HepG2 (cell line): ENCODE results near the gene MNX1. TPM values are rescaled to one million over a fixed set of nuclear protein-coding genes. Genes with fewer than 3 reads are reported as not detected.

Source experiments
- ATAC-seq: fragments of 200-7000 bp; cut with Tn5 transposase; 3 replicates; pipeline ENCODE4 v1.9.1; 2020; ENCODE audit warnings: mild to moderate bottlenecking, moderate library complexity
- BruUV-seq: library from RNA; stranded (reverse); fragments of 400-500 nt; replicated peaks from 2 replicates; lab custom pipeline; 2021; lab: Mats Ljungman, UMichigan
- CTCF ChIA-PET: fragments of 300-600 bp; formaldehyde crosslinking; extraction: SDS; loops from one replicate; lab custom pipeline; 2021; ENCODE audit warnings: low total read pairs, inconsistent platforms, low intra/inter-chr PET ratio; lab: Yijun Ruan, JAX
- POLR2A ChIA-PET: fragments of 350-600 bp; sonication (Branson Sonifier 250); formaldehyde crosslinking; loops from one replicate; lab custom pipeline; 2020; ENCODE audit warnings: antibody characterized with exemption, inconsistent platforms; lab: Yijun Ruan, JAX
- DNase-seq: peaks from one replicate; pipeline ENCODE4 v3.0.0-alpha.2; 2015; ENCODE audit warnings: low spot score
- FAIRE-seq: peaks from 3 replicates; lab custom pipeline; 2011; peaks lifted over from hg19 to GRCh38; lab: Jason Lieb, UNC
- H2AFZ ChIP-seq: one replicate; pipeline ENCODE4 v1.6.1; 2011; ENCODE audit warnings: low read length, inconsistent platforms
- H3K27ac ChIP-seq: fragments of 300-600 bp; 3 replicates; pipeline ENCODE4 v1.8.0; 2011; ENCODE audit warnings: mixed run types, mild to moderate bottlenecking, mixed read lengths, low read length, inconsistent platforms; ENCODE audit not compliant: insufficient read depth; ENCODE audit errors: extremely low read length
- H3K27me3 ChIP-seq, 2 experiments: fragments of 200-600 bp in 1 of 2; 2 replicates in 1 of 2; 3 replicates in 1 of 2; pipeline versions ENCODE4 v1.6.0 to v1.8.0; 2011; ENCODE audit warnings: low read length in 2 of 2, mild to moderate bottlenecking in 2 of 2, moderate library complexity in 2 of 2, inconsistent platforms in 1 of 2; ENCODE audit not compliant: insufficient read depth in 2 of 2, control insufficient read depth in 1 of 2
- H3K36me3 ChIP-seq, 2 experiments: fragments of 200-600 bp in 1 of 2; replicated peaks in 1 of 2; 2 replicates in 1 of 2; 3 replicates in 1 of 2; pipeline versions ENCODE4 v1.5.1 to v1.8.0; 2011; ENCODE audit warnings: low read length in 2 of 2, inconsistent platforms in 1 of 2; ENCODE audit not compliant: insufficient read depth in 2 of 2, control insufficient read depth in 1 of 2
- H3K4me1 ChIP-seq: 2 replicates; pipeline ENCODE4 v1.5.1; 2012; ENCODE audit warnings: low read length, inconsistent platforms; ENCODE audit not compliant: insufficient read depth
- H3K4me2 ChIP-seq: 2 replicates; pipeline ENCODE4 v1.6.0; 2011; ENCODE audit warnings: low read depth, low read length, inconsistent platforms
- H3K4me3 ChIP-seq, 3 experiments: fragments of 200-600 bp in 1 of 3; sonication (generic), shearing (Covaris generic) in 1 of 3; replicated peaks in 1 of 3; 2 replicates each; pipeline ENCODE4 v1.5.1; 2011 to 2016; ENCODE audit warnings: low read length in 3 of 3, inconsistent platforms in 2 of 3, low read depth in 2 of 3, mild to moderate bottlenecking in 2 of 3, control low read depth in 1 of 3, mixed read lengths in 1 of 3; ENCODE audit not compliant: insufficient read depth in 1 of 3
- H3K79me2 ChIP-seq: one replicate; pipeline ENCODE4 v1.6.1; 2011; ENCODE audit warnings: low read length, inconsistent platforms; ENCODE audit not compliant: insufficient read depth
- H3K9ac ChIP-seq: 2 replicates; pipeline ENCODE4 v1.6.0; 2011; ENCODE audit warnings: mild to moderate bottlenecking, low read depth, low read length, inconsistent platforms; ENCODE audit not compliant: insufficient read depth
- H3K9me3 ChIP-seq: 2 replicates; pipeline ENCODE4 v1.5.1; 2012; ENCODE audit warnings: mild to moderate bottlenecking, low read length
- H4K20me1 ChIP-seq: 2 replicates; pipeline ENCODE4 v1.6.0; 2011; ENCODE audit warnings: inconsistent platforms, mild to moderate bottlenecking, low read length, moderate library complexity; ENCODE audit not compliant: insufficient read depth
- ADNP ChIP-seq: sonication (generic); formaldehyde crosslinking; IDR thresholded peaks from 2 replicates; pipeline ENCODE4 v1.4.0; 2020; ENCODE audit warnings: missing genetic modification reagents
- CHCHD3 ChIP-seq: sonication (generic); formaldehyde crosslinking; IDR thresholded peaks from 2 replicates; pipeline ENCODE4 v1.8.0; 2022; ENCODE audit warnings: mild to moderate bottlenecking, missing genetic modification reagents, moderate library complexity
- KMT2B ChIP-seq: IDR thresholded peaks from 2 replicates; pipeline ENCODE4 v1.6.1; 2016; ENCODE audit warnings: missing genetic modification reagents, missing compliant biosample characterization
- MAZ ChIP-seq, 2 experiments: sonication (generic) in 1 of 2; formaldehyde crosslinking in 1 of 2; IDR thresholded peaks; 2 replicates each; pipeline versions ENCODE4 v1.5.0 to v1.6.1; 2012 to 2020; ENCODE audit warnings: low read depth in 2 of 2, mild to moderate bottlenecking in 2 of 2, borderline replicate concordance in 1 of 2, improper control_type of control experiment in 1 of 2, low read length in 1 of 2, missing genetic modification reagents in 1 of 2, moderate library complexity in 1 of 2
- MED1 ChIP-seq: sonication (generic); formaldehyde crosslinking; IDR thresholded peaks from 2 replicates; pipeline ENCODE4 v1.4.0; 2020; ENCODE audit warnings: missing genetic modification reagents
- TOE1 ChIP-seq: sonication (generic); formaldehyde crosslinking; IDR thresholded peaks from 2 replicates; pipeline ENCODE4 v1.4.0; 2020; ENCODE audit warnings: mild to moderate bottlenecking, missing genetic modification reagents
- ZBTB1 ChIP-seq: sonication (generic); formaldehyde crosslinking; IDR thresholded peaks from 2 replicates; pipeline ENCODE4 v1.4.0; 2020; ENCODE audit warnings: missing genetic modification reagents, borderline replicate concordance
- ZBTB7A ChIP-seq: sonication (generic); formaldehyde crosslinking; IDR thresholded peaks from 2 replicates; pipeline ENCODE4 v1.8.0; 2022; ENCODE audit warnings: mild to moderate bottlenecking, missing genetic modification reagents
- ZIK1 ChIP-seq: sonication (generic); formaldehyde crosslinking; IDR thresholded peaks from 2 replicates; pipeline ENCODE4 v1.5.0; 2020; ENCODE audit warnings: mild to moderate bottlenecking, low read depth, missing genetic modification reagents, borderline replicate concordance
- ZNF543 ChIP-seq: sonication (generic); formaldehyde crosslinking; IDR thresholded peaks from 2 replicates; pipeline ENCODE4 v1.4.0; 2020; ENCODE audit warnings: mild to moderate bottlenecking, missing genetic modification reagents
- ZNF629 ChIP-seq: sonication (generic); formaldehyde crosslinking; conservative IDR thresholded peaks from 2 replicates; pipeline ENCODE4 v1.5.0; 2020; ENCODE audit warnings: missing genetic modification reagents
- ZNF766 ChIP-seq: sonication (generic); formaldehyde crosslinking; IDR thresholded peaks from 2 replicates; pipeline ENCODE4 v1.5.0; 2020; ENCODE audit warnings: missing genetic modification reagents, borderline replicate concordance
- ZNF790 ChIP-seq: sonication (generic); formaldehyde crosslinking; IDR thresholded peaks from 2 replicates; pipeline ENCODE4 v1.8.0; 2022; ENCODE audit warnings: missing genetic modification reagents, mild to moderate bottlenecking, borderline replicate concordance
- WGBS: methylation state at CpG from one replicate; pipeline ENCODE4 v1.1.6; 2017; ENCODE audit warnings: low lambda C conversion rate; 5-methylcytosine and 5-hydroxymethylcytosine counted together
- in situ Hi-C: cut with HindIII; loops from 2 replicates; pipeline ENCODE4 v1.10.0; 2017; ENCODE audit warnings: low pct_unique_long_range_greater_than_20kb; ENCODE audit not compliant: extremely low pct_ligation_motif_present
- intact Hi-C: fragments of 100-400 bp; cut with micrococcal nuclease; formaldehyde crosslinking; loops from one replicate; pipeline ENCODE4 v1.10.0; 2022; ENCODE audit not compliant: unreplicated experiment
- polyA plus RNA-seq, 8 experiments: library from polyadenylated mRNA; depleted of rRNA in 3 of 8; stranded (reverse) in 7 of 8; unstranded in 1 of 8; fragments of >200 nt; fragmentation: Illumina TruSeq in 4 of 8; extraction: Trizol in 4 of 8; gene quantifications; 2 replicates each; pipeline versions ENCODE4 v1.2.1 to v1.2.3, GENCODE V29; 2011 to 2016; ENCODE audit warnings: low read depth in 4 of 8, missing spikeins in 1 of 8, mixed read lengths in 1 of 8; ENCODE audit not compliant: insufficient read depth in 1 of 8
- total RNA-seq, 5 experiments: library from RNA; depleted of rRNA; stranded (reverse); fragments of >200 nt; fragmentation: Illumina TruSeq; extraction: Trizol; gene quantifications; 2 replicates each; pipeline ENCODE4 v1.2.3, GENCODE V29; 2016; ENCODE audit warnings: low read depth in 1 of 5
- TF ChIP-seq, protein P1 (sequence below): sonication (generic); formaldehyde crosslinking; IDR thresholded peaks from 2 replicates; pipeline ENCODE4 v1.5.1; 2020; ENCODE audit warnings: mild to moderate bottlenecking, missing genetic modification reagents

The MNX1 gene
- total and polyA plus RNA-seq, 2 of the 13 experiments (the other 11 are each of a cell fraction or from before 2014, with no cell fraction given) = 0.94 to 6.1 TPM

DNA sequence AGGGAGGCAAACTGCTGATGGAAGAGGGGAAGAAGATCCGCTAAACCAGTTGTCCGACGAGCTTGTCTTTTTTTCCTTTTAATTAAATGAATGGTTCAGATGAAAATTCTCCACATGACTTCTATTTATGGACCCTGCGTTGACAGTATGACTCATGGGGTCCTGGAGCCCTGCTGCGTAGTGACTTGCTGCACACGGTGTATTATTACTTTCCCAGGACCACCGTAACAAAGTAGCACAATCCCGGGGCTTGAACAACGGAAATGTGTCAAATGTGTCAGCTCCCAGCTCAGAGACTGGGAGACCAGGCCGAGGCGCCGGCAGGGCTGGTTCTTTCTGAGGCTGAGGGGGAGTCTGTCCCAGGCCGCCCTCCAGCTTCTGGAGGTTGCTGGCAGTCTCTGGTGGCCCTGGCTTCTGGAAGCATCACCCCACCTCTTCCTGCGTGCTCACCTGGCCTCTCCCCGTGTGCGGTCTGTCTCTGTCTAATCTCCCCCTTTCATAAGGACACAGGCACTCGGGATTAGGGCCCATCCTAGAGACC, 33.8 kb upstream of the MNX1 start:
- peaks cover 13 to 85% of the 10 kb centered on the region in 2 experiments for H3K27me3 ChIP-seq
- H3K4me1 ChIP-seq = peaks cover 20% of the 10 kb centered on the region
- no peak overlapping the region for H3K27ac ChIP-seq
- no peak overlapping the region for H3K4me2 ChIP-seq
- CTCF ChIA-PET = no interaction called here
- POLR2A ChIA-PET = no interaction called here
- no TSS peak for BruUV-seq
- FAIRE-seq = no peak
- 56% methylated on average over 17 of the region's 17 CpGs for WGBS
- no peak overlapping the region for H2AFZ ChIP-seq
- H4K20me1 ChIP-seq = no peaks in the 10 kb centered on the region
- H3K9ac ChIP-seq = no peak overlapping the region
- no peaks in the 10 kb centered on the region for H3K36me3 ChIP-seq
- no peak overlapping the region for H3K4me3 ChIP-seq
- no peaks in the 10 kb centered on the region for H3K9me3 ChIP-seq
- TF ChIP-seq MAZ (IDR thresholded peaks at IDR 0.05; ENCODE audit: borderline replicate concordance, low read depth, low read length) = no peak
- TF ChIP-seq MAZ (CRISPR knock-in tag; IDR thresholded peaks at IDR 0.05; ENCODE audit: low read depth) = no peak
- TF ChIP-seq TOE1 (CRISPR knock-in tag) = no peak
- no peak for TF ChIP-seq ADNP (CRISPR knock-in tag)
- TF ChIP-seq ZBTB7A = no peak
- no peak for TF ChIP-seq ZNF629 (CRISPR knock-in tag)
- no peak for TF ChIP-seq MED1 (CRISPR knock-in tag)
- TF ChIP-seq ZNF766 (CRISPR knock-in tag) = no peak
- TF ChIP-seq ZNF790 (CRISPR knock-in tag) = no peak
- TF ChIP-seq ZIK1 (CRISPR knock-in tag) = no peak
- no peak for TF ChIP-seq ZBTB1 (CRISPR knock-in tag)
- no peak for TF ChIP-seq CHCHD3 (CRISPR knock-in tag)
- TF ChIP-seq ZNF543 (CRISPR knock-in tag) = no peak
- no peak for TF ChIP-seq KMT2B
- TF ChIP-seq, protein P1, sequence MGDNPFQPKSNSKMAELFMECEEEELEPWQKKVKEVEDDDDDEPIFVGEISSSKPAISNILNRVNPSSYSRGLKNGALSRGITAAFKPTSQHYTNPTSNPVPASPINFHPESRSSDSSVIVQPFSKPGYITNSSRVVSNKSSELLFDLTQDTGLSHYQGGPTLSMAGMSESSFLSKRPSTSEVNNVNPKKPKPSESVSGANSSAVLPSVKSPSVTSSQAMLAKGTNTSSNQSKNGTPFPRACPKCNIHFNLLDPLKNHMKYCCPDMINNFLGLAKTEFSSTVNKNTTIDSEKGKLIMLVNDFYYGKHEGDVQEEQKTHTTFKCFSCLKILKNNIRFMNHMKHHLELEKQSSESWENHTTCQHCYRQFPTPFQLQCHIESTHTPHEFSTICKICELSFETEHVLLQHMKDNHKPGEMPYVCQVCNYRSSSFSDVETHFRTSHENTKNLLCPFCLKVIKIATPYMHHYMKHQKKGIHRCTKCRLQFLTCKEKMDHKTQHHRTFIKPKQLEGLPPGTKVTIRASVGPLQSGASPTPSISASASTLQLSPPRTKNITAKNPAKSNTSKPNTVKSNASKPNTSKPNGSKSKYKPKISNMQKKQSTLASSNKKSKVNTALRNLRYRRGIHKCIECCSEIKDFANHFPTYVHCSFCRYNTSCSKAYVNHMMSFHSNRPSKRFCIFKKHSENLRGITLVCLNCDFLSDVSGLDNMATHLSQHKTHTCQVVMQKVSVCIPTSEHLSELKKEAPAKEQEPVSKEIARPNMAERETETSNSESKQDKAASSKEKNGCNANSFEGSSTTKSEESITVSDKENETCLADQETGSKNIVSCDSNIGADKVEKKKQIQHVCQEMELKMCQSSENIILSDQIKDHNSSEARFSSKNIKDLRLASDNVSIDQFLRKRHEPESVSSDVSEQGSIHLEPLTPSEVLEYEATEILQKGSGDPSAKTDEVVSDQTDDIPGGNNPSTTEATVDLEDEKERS (CRISPR knock-in tag) = no peak
- TF ChIP-seq, all 625 proteins: peak for 0
- intact Hi-C loops = no loop called here
- in situ Hi-C loops = no loop called here
- DNase-seq (no peak), ATAC-seq (no peak)
- H3K79me2 ChIP-seq = no peaks in the 10 kb centered on the region
